ENCODE data around the gene PIP5KL1.
A peak's percentile ranks its signal among the peaks of the same experiment; 100 is the strongest.

Gene PIP5KL1

DNA sequence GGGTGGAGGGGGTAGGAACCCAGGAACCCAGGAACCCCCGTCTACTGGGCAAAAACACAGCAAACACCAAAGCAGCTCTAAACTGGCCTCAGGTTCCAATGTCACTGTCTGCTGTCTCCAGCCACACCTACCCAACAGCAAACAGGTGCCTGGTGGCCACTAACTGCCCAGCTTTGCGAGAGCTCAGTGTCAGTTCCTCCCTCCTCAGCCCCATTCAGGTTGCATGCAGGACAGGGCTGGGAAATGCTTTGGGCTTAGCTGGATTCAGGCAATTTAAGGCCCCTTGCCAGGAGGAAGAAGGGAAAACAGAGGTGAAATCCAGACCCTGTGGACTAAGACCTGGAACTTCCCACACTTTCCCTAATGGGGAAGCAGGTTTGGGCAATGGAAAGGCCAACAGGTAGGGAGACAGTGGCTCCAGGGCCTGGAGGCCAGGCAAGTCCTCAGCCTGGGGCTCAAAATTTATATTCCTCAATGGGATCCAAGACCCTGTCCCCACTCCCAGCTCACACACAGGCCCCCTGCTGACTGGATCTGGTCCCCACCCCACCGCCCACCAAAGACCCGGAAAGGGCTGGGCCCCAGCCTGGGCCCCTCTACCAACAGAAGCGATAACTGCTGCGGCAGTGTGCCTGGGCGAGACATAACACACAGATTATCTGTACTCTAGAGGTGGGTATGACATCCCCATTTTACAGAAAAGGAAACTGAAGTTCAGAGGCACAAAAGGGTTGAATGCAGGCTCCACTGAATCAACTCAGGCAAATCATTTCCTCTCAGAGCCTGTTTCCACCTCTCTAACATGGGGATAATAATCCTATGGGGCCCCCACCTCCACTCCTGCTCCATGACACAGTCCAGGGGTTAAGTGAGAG is 46.7 kb upstream of the PIP5KL1 start:
- ChIA-PET CTCF (interaction anchor here (0.8 to 2.4 kb wide), 5 partner anchors 11 to 1193 kb away, joined by 3 to 13 read pairs (median 4); no protein-coding TSS in a partner anchor), POLR2A (ENCODE audit: low non-redundant PET) (no interaction called here)
- DNase-seq (ENCODE audit: low spot score): no peak
- TF ChIP-seq, protein P1, sequence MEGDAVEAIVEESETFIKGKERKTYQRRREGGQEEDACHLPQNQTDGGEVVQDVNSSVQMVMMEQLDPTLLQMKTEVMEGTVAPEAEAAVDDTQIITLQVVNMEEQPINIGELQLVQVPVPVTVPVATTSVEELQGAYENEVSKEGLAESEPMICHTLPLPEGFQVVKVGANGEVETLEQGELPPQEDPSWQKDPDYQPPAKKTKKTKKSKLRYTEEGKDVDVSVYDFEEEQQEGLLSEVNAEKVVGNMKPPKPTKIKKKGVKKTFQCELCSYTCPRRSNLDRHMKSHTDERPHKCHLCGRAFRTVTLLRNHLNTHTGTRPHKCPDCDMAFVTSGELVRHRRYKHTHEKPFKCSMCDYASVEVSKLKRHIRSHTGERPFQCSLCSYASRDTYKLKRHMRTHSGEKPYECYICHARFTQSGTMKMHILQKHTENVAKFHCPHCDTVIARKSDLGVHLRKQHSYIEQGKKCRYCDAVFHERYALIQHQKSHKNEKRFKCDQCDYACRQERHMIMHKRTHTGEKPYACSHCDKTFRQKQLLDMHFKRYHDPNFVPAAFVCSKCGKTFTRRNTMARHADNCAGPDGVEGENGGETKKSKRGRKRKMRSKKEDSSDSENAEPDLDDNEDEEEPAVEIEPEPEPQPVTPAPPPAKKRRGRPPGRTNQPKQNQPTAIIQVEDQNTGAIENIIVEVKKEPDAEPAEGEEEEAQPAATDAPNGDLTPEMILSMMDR (conservative IDR thresholded peaks at IDR 0.05; ENCODE audit: low read depth): no peak
- H3K27ac ChIP-seq: peak overlapping the region; percentile 100

DNA sequence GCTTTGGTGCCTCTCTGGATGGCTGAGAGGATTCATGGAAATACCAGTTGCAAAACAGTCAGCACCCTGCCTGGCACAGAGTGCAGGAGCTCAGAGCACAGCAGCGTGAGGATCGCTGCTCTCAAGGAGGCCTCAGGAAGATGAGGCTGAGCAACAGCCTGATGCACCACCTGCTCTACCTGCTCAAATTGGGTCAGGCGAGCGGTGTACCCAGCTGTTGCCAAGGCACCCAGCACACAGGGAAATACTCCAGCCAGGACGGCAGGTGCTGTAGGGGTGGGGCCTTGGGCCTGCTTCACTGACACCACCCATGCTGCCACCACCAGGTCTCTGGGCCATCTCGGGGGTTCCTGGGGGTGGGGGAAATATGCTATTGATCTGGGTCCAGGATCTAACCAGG is 45.9 kb upstream of the PIP5KL1 start:
- DNase-seq (ENCODE audit: low spot score): no peak
- TF ChIP-seq, protein P1 (conservative IDR thresholded peaks at IDR 0.05; ENCODE audit: low read depth): no peak
- H3K27ac ChIP-seq: peak overlapping the region; percentile 100
- POLR2A ChIA-PET (ENCODE audit: low non-redundant PET): no interaction called here
- CTCF ChIA-PET: interaction anchor here (0.8 to 2.4 kb wide), 2 partner anchors 33 to 1194 kb away, joined by 3 to 13 read pairs; no protein-coding TSS in a partner anchor

DNA sequence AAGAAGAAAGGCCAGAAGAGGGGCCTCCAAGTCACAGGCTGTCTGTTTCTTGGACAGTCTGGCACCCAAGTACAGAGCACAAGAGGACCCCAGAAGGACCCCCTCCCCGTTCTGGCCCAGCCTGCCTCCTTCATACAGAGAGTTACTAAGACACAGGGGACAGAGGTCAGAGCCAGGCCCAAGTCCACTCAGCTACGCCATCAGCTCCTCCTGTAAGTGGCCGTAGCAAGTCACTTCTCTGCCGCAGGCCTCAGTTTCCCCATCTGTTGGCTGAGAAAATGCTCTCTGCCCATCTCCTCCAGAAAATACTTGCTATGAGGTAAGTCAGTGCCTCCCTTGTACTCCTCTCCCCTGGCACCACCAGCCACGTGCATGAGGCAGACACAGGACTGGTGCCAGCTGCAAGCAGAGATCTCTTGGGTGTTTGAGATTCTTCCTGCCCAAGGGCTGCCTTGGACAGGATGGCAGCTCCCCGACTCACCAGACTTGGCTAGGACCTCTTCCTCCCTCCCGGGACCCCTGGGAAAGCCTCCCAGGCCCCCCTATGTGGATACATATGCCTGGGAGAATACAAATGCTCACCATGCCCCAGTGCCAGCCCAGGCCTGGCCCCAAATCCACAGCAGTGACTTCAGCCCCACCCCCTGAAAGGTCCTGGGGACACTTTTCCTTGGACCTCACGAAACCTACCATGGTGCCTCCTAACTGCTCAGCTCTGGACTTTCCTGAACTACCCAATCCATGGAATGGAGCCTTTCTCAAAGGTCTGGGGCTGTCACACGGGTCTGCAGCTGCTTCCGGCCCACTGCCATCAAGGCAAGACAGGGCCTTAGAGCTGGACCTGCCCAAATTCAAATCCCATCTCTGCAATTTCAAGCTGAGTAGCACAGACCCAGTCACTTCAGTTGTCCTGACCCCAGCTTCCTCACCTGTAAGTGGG is 45.1 kb upstream of the PIP5KL1 start:
- DNase-seq (ENCODE audit: low spot score): no peak
- H3K27ac ChIP-seq: peak overlapping the region; percentile 100
- POLR2A ChIA-PET (ENCODE audit: low non-redundant PET): interaction anchor here (0.5 kb wide), 1 partner anchor 28 kb away, joined by 3 read pairs; no protein-coding TSS in a partner anchor
- TF ChIP-seq, protein P1 (conservative IDR thresholded peaks at IDR 0.05; ENCODE audit: low read depth): no peak
- CTCF ChIA-PET: interaction anchor here (0.8 to 2.4 kb wide), 2 partner anchors 32 to 1194 kb away, joined by 3 to 13 read pairs; no protein-coding TSS in a partner anchor

DNA sequence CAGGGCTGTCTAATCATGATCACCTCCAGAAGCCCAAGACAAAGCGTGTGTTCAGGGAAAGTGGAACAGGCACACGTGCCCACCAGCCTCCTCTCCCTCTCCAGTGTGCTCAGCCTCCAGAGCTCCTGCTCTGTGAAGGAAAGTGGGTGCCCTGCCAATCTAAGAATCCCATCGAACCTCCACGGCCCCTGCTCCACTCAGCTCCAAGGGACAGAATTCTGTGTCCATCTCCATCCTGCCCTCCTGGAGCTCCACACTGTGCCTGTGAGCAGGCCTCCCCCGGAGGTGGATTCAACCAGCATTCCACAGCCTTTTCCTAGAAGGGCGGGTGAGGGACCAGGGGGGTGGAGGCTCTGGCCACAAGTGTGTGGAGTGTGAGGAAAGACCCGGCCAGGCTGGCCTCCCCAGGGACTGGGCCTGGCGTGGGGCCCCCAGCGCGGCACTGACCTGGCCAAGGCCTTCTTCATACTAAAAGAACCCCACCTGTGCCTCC is 44.2 kb upstream of the PIP5KL1 start:
- TF ChIP-seq, protein P1 (conservative IDR thresholded peaks at IDR 0.05; ENCODE audit: low read depth): no peak
- POLR2A ChIA-PET (ENCODE audit: low non-redundant PET): interaction anchor here (0.5 to 0.9 kb wide), 2 partner anchors 19 to 29 kb away, joined by 3 to 11 read pairs; no protein-coding TSS in a partner anchor
- H3K27ac ChIP-seq: peak overlapping the region; percentile 100
- CTCF ChIA-PET: interaction anchor here (0.8 kb wide), 1 partner anchor 31 kb away, joined by 6 read pairs; no protein-coding TSS in a partner anchor
- DNase-seq (ENCODE audit: low spot score): no peak

DNA sequence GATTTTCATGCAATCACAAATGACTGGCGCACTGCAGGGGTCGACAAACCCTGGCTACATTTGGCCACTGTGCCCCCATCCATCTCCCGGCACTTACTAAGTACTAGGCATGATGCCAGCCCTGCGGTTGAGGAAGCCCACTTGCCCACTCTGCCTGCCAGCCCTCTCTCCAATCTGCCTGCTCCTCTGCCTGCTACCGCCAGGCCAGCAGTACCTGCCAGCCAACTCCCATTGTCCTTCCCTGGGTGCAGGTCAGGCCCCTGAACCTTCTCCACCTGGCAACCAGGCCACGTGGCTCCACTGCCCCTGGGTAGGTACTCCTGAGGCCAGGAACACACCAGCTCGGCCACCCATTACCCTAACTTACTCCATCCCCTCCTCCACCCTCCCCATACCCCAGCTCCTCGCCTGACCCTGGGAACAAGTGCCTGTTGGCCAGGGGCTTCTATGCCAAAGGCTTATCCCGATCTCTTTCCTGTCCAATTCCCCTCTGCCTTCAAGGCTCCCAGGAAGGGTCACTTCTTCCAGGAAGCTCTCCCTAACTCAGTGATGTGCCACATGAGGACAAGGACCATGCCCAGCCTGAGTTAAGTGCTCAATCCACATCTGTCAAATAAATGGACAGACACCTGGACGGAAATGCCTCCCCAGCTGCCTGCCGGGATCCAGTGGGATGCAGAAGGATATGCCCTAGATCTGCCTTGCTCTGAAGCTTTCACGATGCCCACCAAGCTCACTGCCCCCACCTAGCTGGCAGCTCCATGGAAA is 43.6 kb upstream of the PIP5KL1 start:
- no peak for DNase-seq (ENCODE audit: low spot score)
- TF ChIP-seq, protein P1 (conservative IDR thresholded peaks at IDR 0.05; ENCODE audit: low read depth): no peak
- ChIA-PET POLR2A (ENCODE audit: low non-redundant PET) (interaction anchor here (0.9 kb wide), 1 partner anchor 19 kb away, joined by 11 read pairs; no protein-coding TSS in a partner anchor), CTCF (interaction anchor here (0.8 kb wide), 1 partner anchor 30 kb away, joined by 6 read pairs; no protein-coding TSS in a partner anchor)
- H3K27ac ChIP-seq: peak overlapping the region; percentile 100
